Measurements from ENCODE around the gene ATOX1.
A peak's percentile ranks its signal among the peaks of the same experiment; 100 is the strongest.

Gene ATOX1

DNA sequence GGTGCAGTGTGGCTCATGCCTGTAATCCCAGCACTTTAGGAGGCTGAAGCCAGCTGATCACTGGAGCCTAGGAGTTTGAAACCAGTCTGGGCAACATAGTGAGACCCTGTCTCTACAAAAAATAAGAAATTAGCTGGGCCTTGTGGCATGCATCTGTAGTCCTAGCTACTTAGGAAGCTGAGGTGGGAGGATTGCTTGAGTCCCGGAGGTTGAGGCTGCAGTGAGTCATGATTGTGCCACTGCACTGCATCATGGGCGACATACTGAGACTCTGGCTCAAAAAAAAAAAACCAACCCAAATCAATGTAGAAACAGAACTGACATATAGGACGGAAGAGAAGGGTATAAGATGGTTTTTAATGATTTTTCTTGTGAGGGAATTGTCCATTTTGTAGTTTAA lies 41.0 kb upstream of the ATOX1 start:
- Histone ChIP-seq H3K4me3 (ENCODE audit: low read depth, low read length) (no peak overlapping the region), H3K9me3 (ENCODE audit: control insufficient read depth, insufficient read depth, low read depth, low read length) (no peaks in the 10 kb centered on the region), H3K36me3 (ENCODE audit: control insufficient read depth in 2 of 2, insufficient read depth in 1 of 2, low read length in 2 of 2) (peaks cover 92 to 97% of the 10 kb centered on the region in 2 experiments), H3K4me1 (ENCODE audit: control insufficient read depth, insufficient read depth, low read length) (peaks cover 4% of the 10 kb centered on the region), H3K27ac (ENCODE audit: extremely low read depth, low read depth, low read length) (no peak overlapping the region)
- CTCF ChIA-PET: interaction anchor here (0.7 kb wide), 1 partner anchor 26 kb away, joined by 4 read pairs; no protein-coding TSS in a partner anchor
- POLR2A ChIA-PET: interaction anchor here (1.0 to 1.9 kb wide), 3 partner anchors 11 to 28 kb away, joined by 3 to 5 read pairs (median 4); partner anchors contain the start of gene G3BP1
- TF ChIP-seq ZNF701 (tag by site-specific recombination; IDR thresholded peaks at IDR 0.05): no peak
- peak; percentile 58 for TF ChIP-seq OSR2 (tag by site-specific recombination; IDR thresholded peaks at IDR 0.05)
- no peak for TF ChIP-seq ZNF121 (tag by site-specific recombination; IDR thresholded peaks at IDR 0.05)
- TF ChIP-seq OVOL3 (tag by site-specific recombination; IDR thresholded peaks at IDR 0.05): no peak
- no peak for TF ChIP-seq ZNF707 (tag by site-specific recombination; IDR thresholded peaks at IDR 0.05)
- no peak for TF ChIP-seq ZNF169 (tag by site-specific recombination; IDR thresholded peaks at IDR 0.05)

DNA sequence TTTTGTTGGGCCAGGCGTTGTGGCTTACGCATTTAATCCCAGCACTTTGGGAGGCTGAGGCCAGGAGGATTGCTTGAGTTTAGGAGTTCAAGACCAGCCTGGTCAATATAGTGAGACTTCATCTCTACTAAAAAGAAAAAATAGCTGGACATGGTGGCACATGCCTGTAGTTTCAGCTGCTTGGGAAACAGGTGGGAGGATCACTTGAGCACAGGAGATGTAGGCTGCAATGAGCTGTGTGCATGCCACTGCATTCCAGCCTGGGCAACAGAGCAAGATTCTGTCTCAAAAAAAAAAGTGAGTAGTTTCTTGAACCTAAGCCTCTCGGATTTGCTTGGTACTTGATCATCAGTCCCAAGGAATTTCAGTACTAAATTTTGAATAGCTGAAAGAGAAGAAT lies 40.2 kb upstream of the ATOX1 start:
- Histone ChIP-seq H3K27ac (ENCODE audit: extremely low read depth, low read depth, low read length) (no peak overlapping the region), H3K4me3 (ENCODE audit: low read depth, low read length) (no peak overlapping the region), H3K36me3 (ENCODE audit: control insufficient read depth in 2 of 2, insufficient read depth in 1 of 2, low read length in 2 of 2) (peaks cover 92 to 97% of the 10 kb centered on the region in 2 experiments), H3K9me3 (ENCODE audit: control insufficient read depth, insufficient read depth, low read depth, low read length) (no peaks in the 10 kb centered on the region), H3K4me1 (ENCODE audit: control insufficient read depth, insufficient read depth, low read length) (peaks cover 4% of the 10 kb centered on the region)
- TF ChIP-seq, protein P1, sequence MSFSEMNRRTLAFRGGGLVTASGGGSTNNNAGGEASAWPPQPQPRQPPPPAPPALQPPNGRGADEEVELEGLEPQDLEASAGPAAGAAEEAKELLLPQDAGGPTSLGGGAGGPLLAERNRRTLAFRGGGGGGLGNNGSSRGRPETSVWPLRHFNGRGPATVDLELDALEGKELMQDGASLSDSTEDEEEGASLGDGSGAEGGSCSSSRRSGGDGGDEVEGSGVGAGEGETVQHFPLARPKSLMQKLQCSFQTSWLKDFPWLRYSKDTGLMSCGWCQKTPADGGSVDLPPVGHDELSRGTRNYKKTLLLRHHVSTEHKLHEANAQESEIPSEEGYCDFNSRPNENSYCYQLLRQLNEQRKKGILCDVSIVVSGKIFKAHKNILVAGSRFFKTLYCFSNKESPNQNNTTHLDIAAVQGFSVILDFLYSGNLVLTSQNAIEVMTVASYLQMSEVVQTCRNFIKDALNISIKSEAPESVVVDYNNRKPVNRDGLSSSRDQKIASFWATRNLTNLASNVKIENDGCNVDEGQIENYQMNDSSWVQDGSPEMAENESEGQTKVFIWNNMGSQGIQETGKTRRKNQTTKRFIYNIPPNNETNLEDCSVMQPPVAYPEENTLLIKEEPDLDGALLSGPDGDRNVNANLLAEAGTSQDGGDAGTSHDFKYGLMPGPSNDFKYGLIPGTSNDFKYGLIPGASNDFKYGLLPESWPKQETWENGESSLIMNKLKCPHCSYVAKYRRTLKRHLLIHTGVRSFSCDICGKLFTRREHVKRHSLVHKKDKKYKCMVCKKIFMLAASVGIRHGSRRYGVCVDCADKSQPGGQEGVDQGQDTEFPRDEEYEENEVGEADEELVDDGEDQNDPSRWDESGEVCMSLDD (tag by site-specific recombination; IDR thresholded peaks at IDR 0.05): no peak
- TF ChIP-seq EGR2 (tag by site-specific recombination; IDR thresholded peaks at IDR 0.05; ENCODE audit: low read depth): 0 out of 2 replicates have a peak, but pooled peaks have one; percentile 8
- POLR2A ChIA-PET: interaction anchor here (0.7 to 1.9 kb wide), 3 partner anchors 9 to 27 kb away, joined by 3 to 5 read pairs (median 4); partner anchors contain the start of gene G3BP1
- CTCF ChIA-PET: interaction anchor here (0.7 to 0.8 kb wide), 2 partner anchors 27 to 30 kb away, joined by 3 to 4 read pairs; no protein-coding TSS in a partner anchor

DNA sequence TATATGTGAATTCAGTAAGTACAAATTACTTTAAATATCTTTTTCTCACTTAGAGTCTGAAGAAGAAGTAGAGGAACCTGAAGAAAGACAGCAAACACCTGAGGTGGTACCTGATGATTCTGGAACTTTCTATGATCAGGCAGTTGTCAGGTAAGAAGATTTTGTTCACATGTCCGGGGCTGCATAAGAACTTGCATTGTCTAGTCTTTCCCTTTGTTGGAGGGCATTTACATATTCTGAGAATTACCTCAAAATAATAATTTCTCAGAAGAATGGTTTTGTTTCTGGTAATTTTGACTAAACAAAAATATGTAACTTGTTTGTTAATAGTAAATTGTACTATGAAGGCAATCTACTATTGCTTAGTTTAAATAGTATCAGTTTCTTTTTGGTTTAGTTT lies 37.0 kb upstream of the ATOX1 start:
- H3K4me1 ChIP-seq (ENCODE audit: control insufficient read depth, insufficient read depth, low read length): no peaks in the 10 kb centered on the region
- no peak overlapping the region for H3K4me3 ChIP-seq (ENCODE audit: low read depth, low read length)
- no peaks in the 10 kb centered on the region for H3K9me3 ChIP-seq (ENCODE audit: control insufficient read depth, insufficient read depth, low read depth, low read length)
- TF ChIP-seq, protein P2, sequence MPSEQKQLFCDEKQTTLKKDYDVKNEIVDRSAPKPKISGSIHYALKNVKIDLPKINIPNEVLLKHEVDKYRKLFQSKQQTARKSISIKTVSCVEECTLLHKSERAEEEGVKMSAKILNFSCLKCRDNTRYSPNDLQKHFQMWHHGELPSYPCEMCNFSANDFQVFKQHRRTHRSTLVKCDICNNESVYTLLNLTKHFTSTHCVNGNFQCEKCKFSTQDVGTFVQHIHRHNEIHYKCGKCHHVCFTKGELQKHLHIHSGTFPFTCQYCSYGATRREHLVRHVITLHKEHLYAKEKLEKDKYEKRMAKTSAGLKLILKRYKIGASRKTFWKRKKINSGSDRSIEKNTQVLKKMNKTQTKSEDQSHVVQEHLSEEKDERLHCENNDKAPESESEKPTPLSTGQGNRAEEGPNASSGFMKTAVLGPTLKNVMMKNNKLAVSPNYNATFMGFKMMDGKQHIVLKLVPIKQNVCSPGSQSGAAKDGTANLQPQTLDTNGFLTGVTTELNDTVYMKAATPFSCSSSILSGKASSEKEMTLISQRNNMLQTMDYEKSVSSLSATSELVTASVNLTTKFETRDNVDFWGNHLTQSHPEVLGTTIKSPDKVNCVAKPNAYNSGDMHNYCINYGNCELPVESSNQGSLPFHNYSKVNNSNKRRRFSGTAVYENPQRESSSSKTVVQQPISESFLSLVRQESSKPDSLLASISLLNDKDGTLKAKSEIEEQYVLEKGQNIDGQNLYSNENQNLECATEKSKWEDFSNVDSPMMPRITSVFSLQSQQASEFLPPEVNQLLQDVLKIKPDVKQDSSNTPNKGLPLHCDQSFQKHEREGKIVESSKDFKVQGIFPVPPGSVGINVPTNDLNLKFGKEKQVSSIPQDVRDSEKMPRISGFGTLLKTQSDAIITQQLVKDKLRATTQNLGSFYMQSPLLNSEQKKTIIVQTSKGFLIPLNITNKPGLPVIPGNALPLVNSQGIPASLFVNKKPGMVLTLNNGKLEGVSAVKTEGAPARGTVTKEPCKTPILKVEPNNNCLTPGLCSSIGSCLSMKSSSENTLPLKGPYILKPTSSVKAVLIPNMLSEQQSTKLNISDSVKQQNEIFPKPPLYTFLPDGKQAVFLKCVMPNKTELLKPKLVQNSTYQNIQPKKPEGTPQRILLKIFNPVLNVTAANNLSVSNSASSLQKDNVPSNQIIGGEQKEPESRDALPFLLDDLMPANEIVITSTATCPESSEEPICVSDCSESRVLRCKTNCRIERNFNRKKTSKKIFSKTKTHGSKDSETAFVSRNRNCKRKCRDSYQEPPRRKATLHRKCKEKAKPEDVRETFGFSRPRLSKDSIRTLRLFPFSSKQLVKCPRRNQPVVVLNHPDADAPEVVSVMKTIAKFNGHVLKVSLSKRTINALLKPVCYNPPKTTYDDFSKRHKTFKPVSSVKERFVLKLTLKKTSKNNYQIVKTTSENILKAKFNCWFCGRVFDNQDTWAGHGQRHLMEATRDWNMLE (tag by site-specific recombination; conservative IDR thresholded peaks at IDR 0.05; ENCODE audit: low read depth): no peak
- TF ChIP-seq ZNF366 (tag by site-specific recombination; conservative IDR thresholded peaks at IDR 0.05): no peak
- no peak for TF ChIP-seq ZNF214 (tag by site-specific recombination; IDR thresholded peaks at IDR 0.05; ENCODE audit: borderline replicate concordance)
- TF ChIP-seq, protein P3, sequence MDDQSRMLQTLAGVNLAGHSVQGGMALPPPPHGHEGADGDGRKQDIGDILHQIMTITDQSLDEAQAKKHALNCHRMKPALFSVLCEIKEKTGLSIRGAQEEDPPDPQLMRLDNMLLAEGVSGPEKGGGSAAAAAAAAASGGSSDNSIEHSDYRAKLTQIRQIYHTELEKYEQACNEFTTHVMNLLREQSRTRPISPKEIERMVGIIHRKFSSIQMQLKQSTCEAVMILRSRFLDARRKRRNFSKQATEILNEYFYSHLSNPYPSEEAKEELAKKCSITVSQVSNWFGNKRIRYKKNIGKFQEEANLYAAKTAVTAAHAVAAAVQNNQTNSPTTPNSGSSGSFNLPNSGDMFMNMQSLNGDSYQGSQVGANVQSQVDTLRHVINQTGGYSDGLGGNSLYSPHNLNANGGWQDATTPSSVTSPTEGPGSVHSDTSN (CRISPR knock-in tag; IDR thresholded peaks at IDR 0.05): no peak
- POLR2A ChIA-PET: no interaction called here
- CTCF ChIA-PET: no interaction called here
- peaks cover 94 to 99% of the 10 kb centered on the region in 2 experiments for H3K36me3 ChIP-seq (ENCODE audit: control insufficient read depth in 2 of 2, insufficient read depth in 1 of 2, low read length in 2 of 2)
- H3K27ac ChIP-seq (ENCODE audit: extremely low read depth, low read depth, low read length): no peak overlapping the region
